A673 (cell line): ENCODE results near the gene NR6A1. TPM values are rescaled to one million over a fixed set of nuclear protein-coding genes. Genes with fewer than 3 reads are reported as not detected.

Experiments used
- BruUV-seq: library from RNA; stranded (reverse); fragments of 400-500 nt; replicated peaks from 2 replicates; lab custom pipeline; 2021; lab: Mats Ljungman, UMichigan
- CTCF ChIA-PET: fragments of 300-600 bp; sonication (Branson Sonifier 250); formaldehyde crosslinking; loops from one replicate; lab custom pipeline; 2022; ENCODE audit warnings: antibody characterized with exemption; lab: Charles Lee
- POLR2A ChIA-PET: fragments of 300-600 bp; sonication (Branson Sonifier 250); formaldehyde crosslinking; loops from one replicate; lab custom pipeline; 2022; ENCODE audit warnings: antibody characterized with exemption; ENCODE audit not compliant: low non-redundant PET; lab: Charles Lee
- DNase-seq: peaks from one replicate; pipeline ENCODE4 v3.0.0-alpha.2; 2015; ENCODE audit warnings: low spot score
- H3K27ac ChIP-seq: fragments of 200-600 bp; sonication (generic); 2 replicates; pipeline ENCODE4 v1.5.1; 2016; ENCODE audit warnings: mixed run types, low read depth, mild to moderate bottlenecking, mixed read lengths, antibody characterized with exemption, low read length; ENCODE audit not compliant: poor library complexity, severe bottlenecking
- H3K27me3 ChIP-seq: fragments of 200-600 bp; sonication (generic); replicated peaks from 2 replicates; pipeline ENCODE4 v1.6.1; 2017; ENCODE audit warnings: mixed run types, low read depth, mild to moderate bottlenecking, mixed read lengths, antibody characterized with exemption, low read length; ENCODE audit not compliant: insufficient read depth, poor library complexity
- H3K36me3 ChIP-seq: fragments of 200-600 bp; sonication (generic); 2 replicates; pipeline ENCODE4 v1.6.1; 2016; ENCODE audit warnings: mixed run types, mild to moderate bottlenecking, mixed read lengths, antibody characterized with exemption, low read length; ENCODE audit not compliant: insufficient read depth, poor library complexity, severe bottlenecking
- H3K4me1 ChIP-seq: fragments of 200-600 bp; sonication (generic); 2 replicates; pipeline ENCODE4 v1.6.1; 2017; ENCODE audit warnings: mixed run types, mild to moderate bottlenecking, mixed read lengths, antibody characterized with exemption, low read length; ENCODE audit not compliant: insufficient read depth, poor library complexity, severe bottlenecking
- H3K4me3 ChIP-seq: fragments of 200-600 bp; sonication (generic); 2 replicates; pipeline ENCODE4 v1.5.1; 2016; ENCODE audit warnings: low read depth, mixed run types, mild to moderate bottlenecking, mixed read lengths, low read length; ENCODE audit not compliant: poor library complexity, severe bottlenecking
- H3K9me3 ChIP-seq: fragments of 200-600 bp; sonication (generic); 2 replicates; pipeline ENCODE4 v1.6.1; 2016; ENCODE audit warnings: mixed run types, low read depth, mild to moderate bottlenecking, mixed read lengths, antibody characterized with exemption, low read length; ENCODE audit not compliant: poor library complexity, severe bottlenecking
- CTCF ChIP-seq: fragments of 300-800, 200-600 bp; sonication (generic); conservative IDR thresholded peaks from 2 replicates; pipeline ENCODE4 v1.5.1; 2017; ENCODE audit warnings: low read depth, mild to moderate bottlenecking, antibody characterized with exemption, low read length, moderate library complexity, mixed read lengths
- EZH2 ChIP-seq: fragments of 200-600 bp; sonication (generic); IDR thresholded peaks from 2 replicates; pipeline ENCODE4 v1.6.1; 2017; ENCODE audit warnings: borderline replicate concordance, low read depth, mild to moderate bottlenecking, mixed read lengths, antibody characterized with exemption, low read length; ENCODE audit not compliant: poor library complexity, severe bottlenecking
- intact Hi-C: fragments of 100-400 bp; cut with micrococcal nuclease; formaldehyde crosslinking; loops from one replicate; pipeline ENCODE4 v1.10.0; 2022; ENCODE audit not compliant: unreplicated experiment
- total RNA-seq: library from RNA; stranded (reverse); gene quantifications from 2 replicates; pipeline ENCODE4 v1.2.3, GENCODE V29; 2021

NR6A1 gene
- total RNA-seq, 1 experiment from 2014 or later = 5.3 TPM

DNA sequence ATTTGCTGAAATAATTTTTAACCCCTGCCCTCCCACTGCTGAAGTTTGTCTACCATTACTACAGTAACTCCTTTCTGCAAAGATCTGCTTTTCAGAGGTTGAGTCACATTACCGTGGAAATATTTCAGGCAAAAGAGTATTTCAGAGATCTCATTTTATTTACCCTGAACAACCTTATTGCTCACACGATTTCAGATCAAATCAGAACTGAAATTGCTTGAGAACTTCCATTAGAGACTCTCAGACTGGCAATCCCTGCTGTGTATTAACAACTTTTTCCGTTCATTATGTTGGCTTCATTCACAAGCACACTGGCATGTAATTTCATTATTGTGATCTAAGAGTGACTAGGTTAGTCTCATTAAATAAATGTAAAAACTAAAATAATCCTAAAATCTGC lies 16.1 kb downstream of the NR6A1 start:
- CTCF ChIA-PET = interaction anchor here (1.0 kb wide), 2 partner anchors 20 to 43 kb away, joined by 3 to 4 read pairs; no protein-coding TSS in a partner anchor
- DNase-seq = peak; percentile 70
- intact Hi-C loops = loop anchor here (5.0 kb wide), 1 partner anchor 203 kb away; no protein-coding TSS in a partner anchor

GRCh38 chr9:124754289-124754688 lies 16.8 kb downstream of the NR6A1 start:
- TF ChIP-seq CTCF (peak; percentile 84), EZH2 (no peak)
- Histone ChIP-seq H3K27ac (no peak overlapping the region), H3K27me3 (no peaks in the 10 kb centered on the region), H3K36me3 (no peaks in the 10 kb centered on the region), H3K4me3 (no peak overlapping the region), H3K4me1 (peaks cover 56% of the 10 kb centered on the region), H3K9me3 (no peaks in the 10 kb centered on the region)
- POLR2A ChIA-PET = interaction anchor here (0.6 kb wide), 1 partner anchor 116 kb away, joined by 10 read pairs; no protein-coding TSS in a partner anchor
- CTCF ChIA-PET = interaction anchor here (1.0 kb wide), 2 partner anchors 19 to 43 kb away, joined by 3 to 4 read pairs; no protein-coding TSS in a partner anchor
- intact Hi-C loops = loop anchor here (1.0 kb wide), 1 partner anchor 42 kb away; no protein-coding TSS in a partner anchor
- BruUV-seq = no TSS peak
- DNase-seq = peak; percentile 66

More for the DNA sequence above, 16.1 kb downstream of the NR6A1 start:
- Histone ChIP-seq H3K27me3 (no peaks in the 10 kb centered on the region), H3K4me3 (no peak overlapping the region), H3K9me3 (no peaks in the 10 kb centered on the region), H3K27ac (no peak overlapping the region), H3K4me1 (peaks cover 59% of the 10 kb centered on the region), H3K36me3 (no peaks in the 10 kb centered on the region)
- BruUV-seq = no TSS peak
- POLR2A ChIA-PET = no interaction called here
- TF ChIP-seq CTCF (no peak), EZH2 (no peak)

DNA sequence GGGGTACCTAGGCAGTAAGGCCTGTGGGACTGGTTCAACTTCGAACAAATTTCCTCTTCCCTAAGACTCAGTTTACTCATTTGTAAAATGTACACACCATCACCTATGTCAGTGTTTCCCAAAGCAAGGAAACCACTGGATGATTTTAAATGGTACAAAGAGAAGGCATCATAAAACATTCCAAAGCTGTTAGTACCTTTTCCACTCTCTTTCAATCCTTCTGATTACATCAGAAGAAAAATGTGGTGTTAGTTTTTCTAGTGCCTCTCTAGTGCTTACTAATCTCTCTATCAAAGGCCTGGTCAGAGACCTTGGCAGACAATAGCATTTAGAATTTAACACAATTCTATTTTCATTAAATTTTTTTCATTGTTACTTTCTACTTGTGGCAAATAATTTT lies 18.1 kb downstream of the NR6A1 start:
- no peak for DNase-seq
- no peaks in the 10 kb centered on the region for H3K36me3 ChIP-seq
- ChIA-PET CTCF (no interaction called here), POLR2A (interaction anchor here (0.5 kb wide), 1 partner anchor 22 kb away, joined by 18 read pairs; no protein-coding TSS in a partner anchor)
- H3K4me1 ChIP-seq = peaks cover 43% of the 10 kb centered on the region
- no peak overlapping the region for H3K27ac ChIP-seq
- intact Hi-C loops = no loop called here
- H3K9me3 ChIP-seq = no peaks in the 10 kb centered on the region
- no TSS peak for BruUV-seq
- no peaks in the 10 kb centered on the region for H3K27me3 ChIP-seq
- TF ChIP-seq EZH2 = no peak
- TF ChIP-seq CTCF = no peak
- no peak overlapping the region for H3K4me3 ChIP-seq
